ENCODE results near the gene FOSL2. TPM values are rescaled to one million over a fixed set of nuclear protein-coding genes. Genes with fewer than 3 reads are reported as not detected.
A peak's percentile ranks its signal among the peaks of the same experiment; 100 is the strongest.

The FOSL2 gene
- polyA plus RNA-seq, 1 donor, result 24.8 TPM

DNA sequence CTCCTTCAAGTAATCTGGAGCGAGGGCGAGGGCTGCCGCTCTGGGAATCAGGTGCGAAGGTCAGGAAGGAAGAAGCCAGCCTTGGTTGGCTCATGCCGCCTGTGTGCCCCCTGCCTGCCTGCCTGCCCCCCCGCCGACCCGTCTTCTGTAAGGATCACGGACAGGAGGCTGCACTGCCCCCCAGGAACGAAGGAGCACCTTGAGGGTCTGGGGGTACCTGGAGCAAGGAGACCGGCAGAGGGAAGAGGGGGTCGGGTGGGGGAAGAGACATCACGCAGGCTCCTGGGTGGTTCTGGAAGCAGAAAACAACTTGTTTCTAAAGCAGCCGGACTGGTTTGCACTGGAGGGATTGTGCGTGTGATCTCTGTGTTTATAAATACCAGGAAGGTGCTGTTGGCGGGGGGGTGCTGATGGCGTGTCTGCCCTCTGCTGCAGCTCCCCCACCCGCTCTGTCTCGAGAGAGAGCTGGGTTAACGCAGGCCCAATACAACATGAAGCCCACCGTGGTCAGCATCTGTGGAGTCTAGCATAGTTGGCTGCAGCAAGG lies 1.7 kb downstream of the FOSL2 start:
- DNase-seq, result peak; percentile 49

GRCh38 chr2:28394997-28395333 lies 2.3 kb downstream of the FOSL2 start:
- no peak for DNase-seq

DNA sequence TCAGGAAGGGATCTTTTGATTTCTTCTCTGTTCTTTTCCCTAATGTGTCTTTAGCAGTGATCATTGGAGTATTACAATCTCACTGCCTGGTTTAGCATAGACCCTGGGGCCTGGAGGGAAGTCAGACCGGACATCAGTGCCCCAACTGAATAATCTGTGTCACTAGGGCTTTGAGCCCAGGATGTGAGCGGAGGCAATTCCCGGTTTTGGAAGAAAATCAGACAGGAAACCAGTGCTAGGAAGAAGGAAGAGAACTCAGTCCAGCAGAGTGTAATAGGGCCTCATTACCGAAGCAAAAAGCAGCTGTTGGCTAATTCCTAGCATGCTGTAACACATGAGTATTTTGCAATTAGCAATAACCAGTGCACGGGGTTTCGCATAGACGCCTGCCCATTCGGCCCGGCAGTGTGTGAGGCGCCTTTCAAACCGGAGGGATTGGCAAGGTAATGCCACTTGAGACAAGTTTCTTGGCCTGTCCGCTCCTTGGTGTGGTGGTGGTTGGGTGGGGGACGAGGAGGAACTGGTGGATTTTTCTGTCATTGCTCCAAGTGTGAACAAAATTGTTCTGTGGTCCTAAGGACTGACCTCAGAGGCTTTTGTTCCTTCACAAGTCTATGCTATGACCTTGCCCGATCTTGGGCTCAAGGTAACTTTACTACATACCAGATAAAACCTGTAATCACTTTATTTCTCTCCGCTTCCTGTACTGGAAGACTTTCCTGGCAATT lies 2.8 kb downstream of the FOSL2 start:
- peak; percentile 19 for DNase-seq

GRCh38 chr2:28397043-28397381 lies 4.4 kb downstream of the FOSL2 start:
- no peak for DNase-seq

DNA sequence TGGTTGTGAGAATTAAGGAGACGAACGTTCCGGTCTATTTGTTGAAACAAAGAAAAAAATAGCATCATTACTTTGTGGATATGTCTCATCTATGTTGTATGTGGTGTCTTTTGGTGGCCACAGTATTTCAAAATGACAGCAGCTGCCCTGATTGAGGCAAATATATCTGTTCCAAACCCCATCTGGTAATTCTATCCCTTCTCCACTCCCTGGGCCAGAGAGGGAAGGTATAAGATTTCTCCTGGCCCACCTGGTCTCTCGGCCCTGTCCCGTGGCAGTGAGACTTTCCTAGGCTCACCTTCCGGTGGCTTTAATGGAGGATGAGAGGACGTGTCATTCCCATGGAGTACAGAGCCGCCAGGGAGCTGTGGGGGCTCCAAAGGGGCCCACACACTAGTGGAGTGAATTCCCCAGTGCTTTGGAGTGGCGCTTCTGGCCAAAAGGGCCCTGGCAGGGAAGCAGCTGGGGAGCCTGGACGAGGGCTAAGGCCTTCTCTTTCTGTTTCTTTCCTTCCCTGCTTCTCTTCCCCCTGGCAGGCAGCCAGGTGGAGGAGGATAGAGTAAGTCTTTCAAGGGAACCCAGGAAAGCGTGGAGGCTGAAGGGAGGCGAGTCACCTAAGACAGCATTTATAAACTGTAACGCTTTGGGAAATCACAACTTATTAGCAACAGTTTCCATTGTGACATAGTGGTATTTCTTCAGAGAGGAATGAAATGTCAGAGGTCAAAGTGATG lies 5.6 kb downstream of the FOSL2 start:
- peak; percentile 54 for DNase-seq

DNA sequence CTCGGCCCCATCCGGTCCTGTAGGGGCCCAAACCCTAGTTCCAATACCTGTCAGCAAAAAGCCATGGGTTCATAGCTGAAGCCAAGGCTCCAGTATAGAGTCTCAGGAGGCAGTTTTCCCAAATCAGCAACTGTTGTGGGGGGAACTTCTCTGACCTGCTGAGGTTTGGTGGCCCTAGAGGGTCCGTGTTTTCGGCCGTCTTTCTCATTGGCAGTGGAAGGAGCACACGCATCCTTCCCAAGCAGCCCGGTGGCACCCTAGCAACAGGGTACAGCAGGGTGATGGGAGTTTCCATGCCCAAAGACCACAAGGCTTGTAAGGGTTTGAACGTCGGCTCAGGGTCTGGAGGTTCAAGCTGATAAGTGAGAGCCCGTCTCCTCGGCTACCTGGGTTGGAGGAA lies 6.6 kb downstream of the FOSL2 start:
- DNase-seq, result no peak

DNA sequence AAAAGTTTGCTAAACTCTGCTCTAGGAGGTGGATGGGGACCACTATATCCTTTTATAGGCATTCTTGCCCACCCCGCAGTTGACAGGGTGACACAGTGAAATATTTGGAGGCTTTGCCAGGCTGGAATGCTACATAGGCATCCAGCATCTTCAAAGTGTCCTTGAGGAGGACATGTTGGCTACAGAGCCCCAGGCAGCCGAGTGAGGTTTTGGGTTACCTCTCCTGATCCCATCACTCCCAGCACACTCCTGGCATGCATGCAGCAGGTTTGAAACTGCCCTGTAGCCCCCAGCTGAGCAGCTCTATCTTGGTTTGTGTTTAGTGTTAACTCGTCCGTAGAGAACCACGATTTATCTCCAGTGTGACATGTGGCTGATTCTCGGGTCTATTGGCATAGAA lies 7.3 kb downstream of the FOSL2 start:
- DNase-seq, result no peak

DNA sequence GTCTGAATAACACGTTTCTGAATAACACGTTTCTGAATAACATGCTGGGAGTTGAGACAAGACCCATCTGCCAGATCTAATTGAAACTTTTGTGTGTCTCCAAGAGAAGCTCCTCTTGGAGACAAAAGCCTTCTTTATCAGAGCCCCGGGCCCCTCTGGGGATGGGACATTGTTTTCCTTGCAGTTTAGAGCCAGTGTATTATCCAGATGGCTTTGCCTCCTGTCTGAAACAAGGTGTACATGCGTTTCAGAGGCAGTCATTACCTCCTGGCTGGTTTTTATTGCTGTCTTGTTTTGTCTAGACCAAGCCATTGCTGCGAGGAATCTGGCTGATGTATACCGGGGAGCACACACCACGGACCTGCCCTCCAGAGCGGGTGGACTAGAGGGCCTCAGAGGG lies 7.8 kb downstream of the FOSL2 start:
- DNase-seq, result no peak

DNA sequence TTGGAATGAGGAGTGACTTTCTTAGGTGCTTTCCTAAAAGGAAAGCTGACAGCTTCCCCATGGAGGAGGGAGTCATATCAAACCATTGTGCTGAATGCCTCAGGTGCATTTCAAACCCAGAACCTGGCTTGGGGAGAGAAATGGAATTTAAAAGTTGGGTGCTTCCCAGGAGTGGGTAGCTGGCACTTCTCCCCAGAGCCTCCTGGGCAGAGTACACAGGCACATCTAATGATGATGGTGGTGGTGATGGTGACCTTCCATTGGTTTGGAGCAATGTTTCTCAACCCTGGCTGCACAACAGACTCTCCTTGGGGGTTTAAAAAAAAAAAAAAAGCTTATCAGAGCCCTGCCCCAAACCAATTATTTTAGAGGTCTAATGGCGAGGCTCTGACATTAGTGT lies 8.3 kb downstream of the FOSL2 start:
- no peak for DNase-seq

DNA sequence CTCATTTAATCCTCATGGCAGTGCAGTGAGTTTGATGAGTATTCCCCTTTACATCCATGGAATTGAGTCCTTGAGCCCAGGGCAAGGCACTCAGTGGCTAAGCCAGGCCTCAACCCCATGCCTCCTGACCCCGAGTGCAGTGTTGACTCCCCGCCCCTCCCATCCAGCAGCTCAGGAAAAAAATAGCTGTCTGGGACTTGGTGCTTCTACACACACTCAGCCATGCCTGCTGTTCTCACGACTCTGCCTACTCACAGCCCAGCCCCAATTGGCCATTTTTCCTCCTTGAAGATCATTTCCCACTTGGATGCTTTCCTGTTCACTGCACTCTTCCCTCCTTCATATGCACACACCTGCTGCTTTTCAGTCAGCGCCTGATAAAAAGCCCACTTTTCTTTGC lies 8.8 kb downstream of the FOSL2 start:
- DNase-seq, result no peak

GRCh38 chr2:28401948-28402550 lies 9.4 kb downstream of the FOSL2 start:
- DNase-seq, result no peak

GRCh38 chr2:28403370-28403956 lies 10.8 kb downstream of the FOSL2 start:
- DNase-seq, result no peak

DNA sequence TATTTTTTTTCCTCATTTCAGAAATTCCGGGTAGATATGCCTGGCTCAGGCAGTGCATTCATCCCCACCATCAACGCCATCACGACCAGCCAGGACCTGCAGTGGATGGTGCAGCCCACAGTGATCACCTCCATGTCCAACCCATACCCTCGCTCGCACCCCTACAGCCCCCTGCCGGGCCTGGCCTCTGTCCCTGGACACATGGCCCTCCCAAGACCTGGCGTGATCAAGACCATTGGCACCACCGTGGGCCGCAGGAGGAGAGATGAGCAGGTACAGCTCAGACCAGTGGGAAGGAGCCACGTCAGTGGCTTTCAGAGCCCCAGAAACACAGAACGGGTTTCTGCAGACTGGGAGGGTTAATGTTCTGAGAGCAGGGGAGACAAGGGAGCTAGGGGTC lies 11.4 kb downstream of the FOSL2 start:
- no peak for DNase-seq

- DNase-seq, result no peak
These were observed 12.9 kb downstream of the FOSL2 start for GRCh38 chr2:28405537-28405936.

- no peak for DNase-seq
These were observed 13.8 kb downstream of the FOSL2 start for GRCh38 chr2:28406276-28407096.

- no peak for DNase-seq
These were observed 14.7 kb downstream of the FOSL2 start for GRCh38 chr2:28407131-28407975.

DNA sequence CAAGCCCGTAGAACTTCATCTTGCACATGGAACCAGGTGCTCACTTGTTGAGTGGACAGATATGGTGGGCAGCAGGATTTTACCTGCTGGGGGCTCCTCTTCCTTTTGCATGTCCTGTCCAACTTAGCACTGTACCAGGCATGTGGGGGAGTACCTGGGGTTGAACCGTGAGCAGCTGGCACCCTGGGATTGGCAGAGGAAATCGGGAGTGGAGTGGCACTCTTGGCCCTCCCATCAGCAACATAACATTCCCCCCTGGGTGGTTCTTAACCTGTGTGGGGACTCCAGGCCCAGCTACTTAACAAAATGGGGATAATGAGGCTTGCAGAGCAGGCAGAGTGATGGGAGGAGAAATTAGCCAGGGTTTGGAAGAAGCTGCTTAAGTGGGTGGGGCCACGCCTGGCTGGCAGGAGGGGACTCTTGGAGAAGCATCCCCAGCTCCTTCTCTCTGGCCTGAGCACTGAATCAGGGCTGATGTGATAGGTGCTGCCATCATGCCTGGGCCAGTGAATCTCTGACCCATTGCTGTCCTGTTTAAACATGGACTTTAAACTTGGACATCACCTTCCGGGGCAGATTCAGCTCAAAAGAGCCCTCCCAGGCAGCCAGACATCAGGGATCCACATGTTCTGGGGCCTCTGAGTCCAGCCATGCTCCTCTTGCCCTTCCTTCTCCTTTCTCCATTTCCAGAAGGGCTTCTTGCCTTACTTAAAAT lies 15.5 kb downstream of the FOSL2 start:
- DNase-seq, result no peak

DNA sequence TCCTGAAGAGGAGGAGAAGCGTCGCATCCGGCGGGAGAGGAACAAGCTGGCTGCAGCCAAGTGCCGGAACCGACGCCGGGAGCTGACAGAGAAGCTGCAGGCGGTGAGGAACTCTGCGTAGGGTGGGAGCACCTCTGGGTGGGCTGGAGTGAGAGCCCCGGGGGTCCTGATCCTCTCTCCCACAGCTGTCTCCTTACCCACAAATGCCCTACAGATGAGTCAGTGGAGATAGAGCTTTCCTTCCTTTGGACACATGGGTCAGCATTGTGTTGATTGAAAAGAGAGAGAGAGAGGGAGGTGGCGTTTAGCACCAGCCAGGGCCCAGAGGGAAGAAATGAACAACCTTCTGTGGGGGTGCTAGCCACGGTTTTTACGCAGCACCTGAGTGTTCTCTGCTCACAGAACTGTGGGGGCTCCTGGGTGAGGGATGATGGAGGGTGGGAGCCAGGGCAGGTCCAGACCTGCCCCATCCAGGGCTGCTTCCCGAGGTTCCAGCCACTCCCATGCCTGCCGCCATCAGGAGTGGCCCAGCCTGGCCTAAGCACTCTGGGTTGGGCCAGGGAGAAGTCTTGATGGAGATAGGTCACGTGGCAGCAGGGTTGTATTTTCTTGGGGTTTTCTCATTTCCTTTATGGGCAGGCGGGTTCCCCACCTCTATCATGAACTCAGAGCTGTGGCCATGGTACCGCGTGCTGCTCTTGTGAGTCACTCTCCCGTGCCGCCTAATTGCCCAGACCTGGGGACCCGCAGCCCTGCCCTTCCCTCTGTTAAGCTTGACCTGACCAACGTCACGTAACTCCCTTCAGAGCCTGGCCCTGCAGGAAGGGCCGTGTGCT lies 16.3 kb downstream of the FOSL2 start:
- DNase-seq, result no peak

DNA sequence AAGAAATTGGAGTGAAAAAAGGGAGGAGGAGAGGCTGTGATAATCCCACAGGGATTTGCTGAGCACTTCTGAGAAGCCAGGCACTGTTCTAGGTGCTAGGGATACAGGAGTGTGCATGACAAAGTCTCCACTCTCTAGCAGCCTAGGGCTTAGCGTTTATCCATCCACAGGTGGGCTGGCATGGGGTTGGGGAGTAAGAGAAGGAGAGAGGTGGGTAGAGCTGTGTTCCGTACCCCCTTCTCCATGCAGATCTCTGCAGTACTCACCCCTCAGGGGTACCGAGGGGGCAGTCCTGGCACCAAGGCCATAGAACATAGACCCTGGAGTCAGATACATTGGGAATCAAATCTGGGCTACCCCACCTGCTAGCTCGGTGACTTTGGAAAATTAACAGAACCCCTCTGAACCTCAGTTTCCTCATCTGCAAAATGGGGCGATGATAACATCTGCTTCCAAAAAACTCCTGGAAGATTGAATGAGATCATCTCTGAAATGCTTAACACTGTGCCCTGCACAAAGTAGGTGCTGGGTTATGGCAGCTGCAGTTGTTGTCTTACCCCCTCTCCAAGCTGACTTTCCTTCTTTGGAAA lies 18.6 kb downstream of the FOSL2 start:
- no peak for DNase-seq
